AG04449 (cell line): ENCODE data around the gene TAP1.
"Not testable (repeated sequence)": the region's sequence is repeated elsewhere in the genome, so short reads cannot be mapped to it uniquely, and the experiment has no call there.

ENCODE experiments used
- CTCF ChIA-PET: fragments of 350-600 bp; formaldehyde crosslinking; extraction: SDS; loops from one replicate; lab custom pipeline; 2021; ENCODE audit warnings: antibody characterized with exemption; lab: Yijun Ruan, JAX
- POLR2A ChIA-PET: fragments of 400-600, 350-600 bp; formaldehyde crosslinking; extraction: SDS; loops from one replicate; lab custom pipeline; 2020; ENCODE audit warnings: antibody characterized with exemption, inconsistent platforms; lab: Yijun Ruan, JAX
- DNase-seq: peaks from one replicate; pipeline ENCODE4 v3.0.0-alpha.2; 2010; ENCODE audit warnings: low read depth, low spot score
- H3K4me3 ChIP-seq: 2 replicates; pipeline ENCODE4 v1.5.1; 2011; ENCODE audit warnings: low read depth, mild to moderate bottlenecking, control low read depth, low read length
- CTCF ChIP-seq: IDR thresholded peaks from one replicate; pipeline ENCODE4 v1.5.1; 2011; ENCODE audit warnings: mild to moderate bottlenecking, moderate library complexity, low read length, control low read depth, inconsistent platforms; ENCODE audit not compliant: insufficient read depth; ENCODE audit errors: missing control alignments

Gene TAP1

GRCh38 chr6:32814145-32814544 is 39.4 kb downstream of the TAP1 start:
- no peak overlapping the region for H3K4me3 ChIP-seq
- TF ChIP-seq CTCF = no peak
- DNase-seq = no peak
- ChIA-PET POLR2A (no interaction called here), CTCF (interaction anchor here (0.6 to 2.6 kb wide), 4 partner anchors 17 to 55 kb away, joined by 3 to 13 read pairs (median 4); partner anchors contain the start of gene TAP2)

- no peak overlapping the region for H3K4me3 ChIP-seq
- no peak for TF ChIP-seq CTCF
- DNase-seq = no peak
- ChIA-PET CTCF (interaction anchor here (1.5 to 3.4 kb wide), 4 partner anchors 12 to 59 kb away, joined by 6 to 16 read pairs (median 8); partner anchors contain the start of gene TAP2), POLR2A (no interaction called here)
These were observed 44.3 kb downstream of the TAP1 start for GRCh38 chr6:32809171-32809570.

- CTCF ChIA-PET = interaction anchor here (1.0 to 3.4 kb wide), 3 partner anchors 10 to 394 kb away, joined by 3 to 16 read pairs (median 11); no protein-coding TSS in a partner anchor
- POLR2A ChIA-PET = no interaction called here
- no peak overlapping the region for H3K4me3 ChIP-seq
- DNase-seq = no peak
- no peak for TF ChIP-seq CTCF
These were observed 46.4 kb downstream of the TAP1 start for GRCh38 chr6:32807020-32807580.

GRCh38 chr6:32805404-32805803 is 48.1 kb downstream of the TAP1 start:
- DNase-seq, H3K4me3 ChIP-seq, POLR2A ChIA-PET: not testable (repeated sequence)
- CTCF ChIA-PET = interaction anchor here (0.8 to 1.9 kb wide), 2 partner anchors 10 to 392 kb away, joined by 3 to 7 read pairs; no protein-coding TSS in a partner anchor

- TF ChIP-seq CTCF = no peak
- H3K4me3 ChIP-seq = no peak overlapping the region
- no peak for DNase-seq
- POLR2A ChIA-PET = no interaction called here
- CTCF ChIA-PET = interaction anchor here (1.2 to 1.3 kb wide), 2 partner anchors 10 to 389 kb away, joined by 3 to 4 read pairs; no protein-coding TSS in a partner anchor
These were observed 50.1 kb downstream of the TAP1 start for GRCh38 chr6:32803416-32803815.

- no peak for TF ChIP-seq CTCF
- POLR2A ChIA-PET = no interaction called here
- CTCF ChIA-PET = interaction anchor here (0.6 to 6.1 kb wide), 10 partner anchors 11 to 554 kb away, joined by 3 to 69 read pairs (median 4); partner anchors contain the start of gene TAP2
- no peak overlapping the region for H3K4me3 ChIP-seq
- DNase-seq = no peak
These were observed 53.8 kb downstream of the TAP1 start for GRCh38 chr6:32799740-32800139.
